HTERT RPE-1 (cell line): ENCODE data around the gene DLG2.

ENCODE experiments used
- in situ Hi-C: fragments of 300-500 bp; cut with MboI; formaldehyde crosslinking; loops from 4 replicates; pipeline ENCODE4 v1.14.3; 2020; ENCODE audit warnings: low sequenced_read_pairs

The DLG2 gene

DNA sequence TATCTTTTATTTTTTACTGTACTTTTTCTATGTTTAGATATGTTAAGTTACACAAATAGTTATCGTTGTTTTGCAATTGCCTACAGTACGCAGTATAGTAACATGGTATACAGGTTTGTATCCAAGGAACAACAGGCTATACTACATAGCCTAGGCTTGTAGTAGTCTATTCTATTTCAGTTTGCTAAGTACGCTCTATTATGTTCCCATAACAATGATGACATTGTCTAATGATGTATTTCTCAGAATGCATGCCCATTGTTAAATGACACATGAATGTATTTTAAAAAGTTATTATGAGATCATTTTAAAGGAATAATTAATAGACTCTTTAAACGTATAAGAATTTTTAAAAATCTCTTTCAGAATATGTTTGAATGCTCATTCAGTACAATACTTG, 1644.3 kb downstream of the DLG2 start:
- in situ Hi-C loops, result no loop called here

DNA sequence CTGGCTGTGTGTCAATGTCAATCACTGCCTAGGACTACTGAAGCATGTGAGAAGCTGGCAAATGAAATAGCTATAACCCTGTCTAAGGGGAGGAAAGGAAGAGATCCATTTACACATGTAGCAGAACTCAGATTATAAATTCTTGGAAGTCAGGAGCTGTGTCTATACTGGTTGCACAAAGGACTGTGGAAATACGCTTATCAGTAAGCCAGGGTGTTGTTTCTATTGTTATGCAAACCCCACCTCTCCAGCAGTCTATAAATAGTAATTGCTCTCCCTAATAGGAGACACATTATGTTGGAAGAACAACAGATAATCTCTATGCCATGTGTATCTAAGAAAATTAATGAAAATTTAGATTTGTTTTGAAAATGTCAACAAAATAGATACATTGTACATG, 1647.6 kb downstream of the DLG2 start:
- in situ Hi-C loops, result no loop called here

DNA sequence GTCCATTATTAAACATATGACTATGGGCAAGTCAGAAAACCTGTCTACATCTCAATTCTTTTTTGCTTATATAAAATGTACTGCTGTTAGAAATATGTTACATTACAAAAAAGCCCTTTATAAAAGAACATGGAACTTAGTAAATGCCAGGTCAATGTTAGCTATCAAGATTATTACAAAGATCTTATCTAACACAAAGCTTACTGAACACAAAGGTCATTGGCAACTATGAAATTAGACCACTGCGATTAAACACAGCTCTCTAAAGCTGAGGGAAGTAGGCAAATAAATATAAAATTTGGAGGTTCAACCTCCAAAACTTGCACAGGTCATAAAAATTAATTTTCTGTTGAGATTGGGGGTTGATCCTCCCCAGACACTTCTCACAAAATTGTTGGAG, 1648.2 kb downstream of the DLG2 start:
- in situ Hi-C loops, result no loop called here

DNA sequence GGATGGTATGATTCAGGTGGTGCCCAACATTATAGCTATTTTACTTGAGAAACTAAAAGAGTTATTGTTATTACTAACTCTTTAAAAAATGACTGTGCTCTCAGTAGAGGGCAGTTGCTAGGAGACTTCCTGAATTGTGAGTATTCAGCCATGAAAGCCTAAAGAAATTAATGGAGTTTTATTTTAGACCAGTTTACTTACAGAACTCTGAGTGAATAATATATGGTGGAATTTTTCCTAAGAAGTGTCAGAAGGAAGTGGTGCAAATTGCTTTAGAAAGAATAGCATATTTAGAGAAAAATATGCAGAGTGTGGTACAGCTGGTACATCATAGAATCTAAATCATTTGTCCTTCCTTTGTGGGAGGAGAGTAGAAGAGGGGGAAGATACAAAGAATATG, 1651.1 kb downstream of the DLG2 start:
- in situ Hi-C loops, result no loop called here

DNA sequence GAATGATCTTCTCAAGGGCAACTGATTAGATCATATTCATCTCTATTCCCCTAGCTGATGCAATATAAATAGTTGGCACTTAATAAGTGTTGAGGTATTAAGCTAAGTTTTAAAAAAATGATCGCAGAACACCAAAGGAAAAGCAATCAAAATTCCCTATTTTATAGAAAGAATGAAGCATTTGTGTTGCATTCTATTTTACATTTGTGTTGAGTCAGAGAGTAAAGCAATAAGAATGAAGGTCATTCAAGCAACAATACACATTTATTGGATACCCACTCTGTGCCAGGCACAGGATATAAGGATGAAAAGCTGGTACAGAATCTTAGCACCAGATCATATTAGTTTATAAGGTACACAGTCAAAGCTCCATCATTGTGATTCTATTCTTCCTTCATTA, 1654.6 kb downstream of the DLG2 start:
- in situ Hi-C loops, result no loop called here

DNA sequence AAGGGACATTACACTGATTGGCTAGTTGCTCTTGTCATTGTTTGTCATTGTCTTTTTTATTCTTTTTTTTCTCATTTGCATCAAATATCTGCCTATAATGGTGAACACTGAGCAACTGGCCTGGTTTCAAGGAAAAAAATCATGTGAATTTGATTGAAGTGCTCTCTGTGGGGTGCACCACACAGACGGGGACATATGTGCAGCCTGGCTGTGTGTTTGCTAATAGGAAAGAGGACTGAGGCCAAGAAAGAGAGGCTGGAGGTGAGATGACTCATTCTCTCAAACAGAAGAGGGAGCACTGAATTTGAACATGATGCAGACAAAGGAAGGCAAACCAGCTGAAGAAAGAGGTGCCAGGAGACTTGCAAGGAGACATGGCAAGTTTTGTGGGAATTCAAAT, 1656.1 kb downstream of the DLG2 start:
- in situ Hi-C loops, result no loop called here

DNA sequence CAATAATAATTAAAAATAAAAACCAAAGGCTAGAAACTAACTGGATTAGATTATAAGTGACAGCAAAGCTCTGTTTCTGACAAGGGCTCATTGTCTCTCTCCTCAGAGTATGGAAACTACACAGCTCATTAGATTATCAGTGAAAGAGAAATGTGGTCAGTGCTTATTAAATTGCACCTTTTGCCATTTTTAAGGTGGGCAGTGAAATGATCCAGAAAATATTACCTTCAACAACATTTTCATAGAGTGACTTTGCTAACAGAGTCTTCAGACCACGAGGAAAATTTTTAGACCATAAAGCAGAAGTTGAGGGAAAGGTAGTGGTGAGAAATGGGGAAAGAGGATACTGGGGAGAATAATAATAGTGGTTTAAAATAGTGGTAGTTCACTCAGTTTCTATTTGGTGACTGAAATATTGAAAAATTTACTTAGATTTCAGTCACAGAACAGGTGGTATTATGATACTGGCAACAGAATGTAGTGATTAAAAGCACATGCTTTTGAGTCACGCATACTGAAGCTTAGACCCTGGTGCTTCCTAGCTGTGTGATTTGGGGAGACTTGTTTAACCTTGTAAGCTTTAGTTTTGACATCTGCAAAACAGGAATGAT, 1657.0 kb downstream of the DLG2 start:
- in situ Hi-C loops, result no loop called here

DNA sequence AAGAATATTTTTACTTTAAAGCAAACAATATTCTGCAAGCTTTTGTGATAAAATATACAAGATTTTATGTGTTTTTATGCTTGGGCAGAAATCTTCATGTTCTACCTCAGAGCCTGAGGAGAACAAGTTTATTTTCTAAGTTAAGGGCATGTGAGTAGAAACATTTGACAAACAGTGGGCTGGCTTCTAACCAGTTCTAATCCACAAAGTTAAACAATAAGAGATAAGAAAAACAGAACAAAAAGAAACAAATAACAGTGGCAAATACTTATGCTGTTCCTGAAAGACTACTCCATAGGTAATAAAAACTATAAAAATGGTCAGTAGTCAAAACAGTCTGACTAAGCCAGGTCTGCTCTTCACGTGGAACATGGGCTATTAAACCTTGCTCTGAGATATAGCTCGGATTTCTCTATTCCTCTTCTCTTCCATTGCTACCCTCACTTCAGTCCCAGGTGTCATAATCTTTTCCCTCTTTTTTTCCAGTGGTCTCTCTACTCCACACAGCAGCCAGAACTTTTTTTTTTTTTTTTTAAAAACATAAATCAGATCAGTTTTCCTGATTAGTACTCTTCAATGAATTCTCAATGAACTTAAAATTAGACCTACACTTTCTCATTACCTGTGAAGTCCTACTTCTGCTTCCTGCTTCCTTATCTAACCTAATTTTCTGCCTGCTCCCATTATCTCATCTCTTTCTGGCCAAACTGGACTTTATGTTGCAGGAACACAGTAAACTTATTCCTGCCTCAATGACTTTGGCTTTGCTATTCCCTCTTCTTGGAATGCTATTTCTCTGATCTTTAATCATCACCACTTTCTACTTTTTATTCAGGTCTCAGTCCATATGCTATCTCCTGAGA, 1669.9 kb downstream of the DLG2 start:
- in situ Hi-C loops, result no loop called here

DNA sequence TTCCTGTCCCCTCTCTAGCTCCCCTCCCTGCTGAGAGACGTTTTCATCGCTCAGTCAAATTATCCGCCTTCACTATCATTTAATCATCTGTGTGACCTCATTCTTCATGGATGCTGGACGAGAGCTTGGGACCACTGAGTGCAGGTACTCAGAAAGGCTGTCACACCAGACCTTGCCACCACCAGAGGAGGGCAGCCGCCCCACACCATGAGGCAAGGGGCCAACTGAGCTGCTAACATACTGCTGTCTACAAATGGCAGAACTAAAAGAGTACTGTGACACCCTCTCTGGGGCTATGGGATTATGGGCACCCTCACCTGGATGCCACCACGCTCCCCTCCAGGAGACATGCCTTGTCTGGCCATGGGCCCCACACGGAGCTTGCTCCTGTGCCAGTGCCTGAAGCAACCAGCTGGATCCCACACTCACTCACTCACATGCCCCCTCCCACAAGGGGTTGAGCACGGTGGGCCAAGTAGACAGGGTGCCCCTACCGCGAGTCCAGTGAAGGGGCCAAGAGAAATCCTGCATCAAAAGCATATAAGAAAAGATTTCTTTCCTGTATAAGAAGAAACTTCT, 1670.9 kb downstream of the DLG2 start:
- in situ Hi-C loops, result no loop called here

DNA sequence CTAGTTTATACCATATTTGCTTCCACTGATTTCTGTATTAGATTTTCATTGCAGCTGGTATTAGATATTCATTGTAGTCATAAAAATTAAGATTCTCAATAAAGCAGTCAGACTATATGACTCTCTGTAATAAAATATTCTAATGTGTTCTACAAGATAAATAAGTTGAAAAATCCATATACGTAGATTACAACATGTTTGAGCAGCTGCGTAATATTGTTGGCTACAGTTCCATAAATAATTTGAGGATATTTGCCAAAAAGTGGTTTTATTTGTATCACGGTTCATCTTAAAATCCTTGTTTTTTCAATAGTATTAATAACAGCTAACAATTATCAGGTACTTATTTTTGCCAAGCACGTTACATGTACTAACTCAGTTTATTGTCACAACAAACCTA, 1672.4 kb downstream of the DLG2 start:
- in situ Hi-C loops, result no loop called here

DNA sequence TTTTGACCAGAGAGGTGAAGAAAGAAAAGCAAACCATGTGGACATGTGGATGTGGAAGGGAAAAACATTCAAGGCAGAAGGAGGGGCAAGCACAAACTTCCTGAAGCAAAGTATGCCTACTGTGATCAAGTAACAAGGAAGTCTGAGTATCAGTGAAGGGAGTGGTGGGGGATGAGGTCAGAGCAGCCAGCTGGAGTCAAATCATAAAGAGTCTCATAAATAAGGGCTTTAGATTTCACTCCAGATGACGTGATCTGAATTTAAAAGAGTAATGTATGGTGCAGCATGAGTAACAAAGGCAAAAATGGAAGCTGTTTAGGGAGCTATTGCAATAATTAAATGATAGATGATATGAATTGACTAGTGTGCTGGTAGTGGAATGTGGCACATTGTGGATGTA, 1675.6 kb downstream of the DLG2 start:
- in situ Hi-C loops, result no loop called here

DNA sequence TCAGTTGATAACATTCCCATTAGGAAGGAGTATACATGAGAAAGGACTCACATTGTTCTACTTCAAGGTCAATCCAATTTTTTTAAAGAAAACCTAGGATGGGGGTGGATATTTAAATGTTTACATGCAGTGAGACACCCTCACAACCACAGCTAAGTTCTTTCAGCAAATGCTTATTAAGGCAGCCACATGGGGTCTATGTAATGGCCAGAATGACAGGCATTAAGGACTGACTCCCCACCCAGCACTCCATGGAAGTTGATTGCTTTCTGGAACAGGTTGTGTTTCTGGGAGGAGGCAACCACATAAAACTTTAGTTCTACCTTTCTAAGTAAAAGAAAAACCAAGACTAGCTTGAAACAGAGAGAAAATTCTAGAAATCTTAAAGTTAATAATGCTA, 1678.9 kb downstream of the DLG2 start:
- in situ Hi-C loops, result no loop called here

DNA sequence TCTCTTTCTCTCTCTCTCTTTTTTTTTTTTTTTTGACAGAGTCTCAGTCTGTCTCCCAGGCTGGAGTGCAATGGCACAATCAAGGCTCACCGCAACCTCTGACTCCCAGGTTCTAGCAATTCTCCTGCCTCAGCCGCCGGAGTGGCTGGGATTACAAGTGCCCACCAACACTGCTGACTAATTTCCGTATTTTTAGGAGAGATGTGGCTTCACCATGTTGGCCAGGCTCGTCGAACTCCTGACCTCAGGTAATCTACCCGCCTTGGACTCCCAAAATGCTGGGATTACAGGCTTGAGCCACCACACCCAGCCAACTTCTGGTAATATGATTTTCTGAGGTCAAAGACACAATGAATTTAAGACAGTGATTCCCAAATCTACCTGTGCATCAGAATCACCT, 1681.2 kb downstream of the DLG2 start:
- in situ Hi-C loops, result no loop called here

DNA sequence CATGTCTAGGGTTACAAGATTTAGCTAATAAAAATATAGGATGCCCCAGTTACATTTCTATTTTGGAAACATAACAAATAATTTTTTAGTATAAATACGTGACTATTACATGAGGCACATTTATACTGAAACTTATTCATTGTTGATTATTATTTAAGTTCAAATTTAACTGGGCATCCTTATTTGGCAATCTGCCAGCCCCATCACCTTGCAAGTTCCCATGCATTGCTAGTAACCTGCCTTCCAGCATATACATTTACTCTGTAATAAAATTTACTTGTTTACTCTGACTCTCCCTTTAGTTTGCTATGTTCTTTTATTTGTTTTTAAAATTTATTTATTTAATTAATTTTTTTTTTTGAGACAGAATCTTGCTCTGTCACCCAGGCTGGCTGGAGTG, 1686.1 kb downstream of the DLG2 start:
- in situ Hi-C loops, result no loop called here

DNA sequence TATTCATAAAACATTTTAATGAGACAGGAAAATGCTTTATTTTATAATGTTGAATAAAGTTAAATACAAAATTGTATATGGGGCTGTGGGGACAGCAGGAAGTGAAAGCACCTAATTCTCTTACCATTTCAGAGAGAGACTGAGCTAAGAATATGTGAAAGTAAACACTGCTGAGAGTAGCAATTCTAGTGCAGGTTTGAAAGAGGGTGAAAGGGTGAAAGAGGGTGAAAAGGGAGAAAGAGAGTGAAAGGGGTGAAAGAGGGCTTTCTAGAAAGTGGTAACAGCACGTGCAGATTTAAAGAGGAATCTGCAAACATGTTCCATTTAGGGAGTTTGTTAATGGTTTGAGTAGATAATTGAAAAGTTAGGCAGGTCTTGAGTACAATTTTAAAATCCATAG, 1689.0 kb downstream of the DLG2 start:
- in situ Hi-C loops, result no loop called here

DNA sequence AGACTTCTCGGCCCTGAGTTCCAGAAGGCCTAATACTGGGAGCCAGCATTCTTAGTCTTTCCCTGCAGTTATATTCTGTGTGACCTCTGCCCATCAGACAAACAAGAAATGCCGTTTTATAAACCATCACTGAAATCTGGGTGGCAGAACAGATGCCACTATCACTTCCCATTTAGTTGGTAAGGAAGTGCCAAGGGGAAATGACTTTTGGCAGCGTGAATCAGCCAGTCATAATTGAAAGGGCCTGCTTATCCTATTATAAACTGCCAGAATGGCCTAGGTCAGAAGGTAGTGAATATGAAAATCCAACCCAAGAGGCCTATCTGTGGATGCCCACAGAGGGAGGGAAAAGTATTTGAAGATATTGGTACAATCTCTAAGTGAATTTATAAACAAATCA, 1694.1 kb downstream of the DLG2 start:
- in situ Hi-C loops, result no loop called here

DNA sequence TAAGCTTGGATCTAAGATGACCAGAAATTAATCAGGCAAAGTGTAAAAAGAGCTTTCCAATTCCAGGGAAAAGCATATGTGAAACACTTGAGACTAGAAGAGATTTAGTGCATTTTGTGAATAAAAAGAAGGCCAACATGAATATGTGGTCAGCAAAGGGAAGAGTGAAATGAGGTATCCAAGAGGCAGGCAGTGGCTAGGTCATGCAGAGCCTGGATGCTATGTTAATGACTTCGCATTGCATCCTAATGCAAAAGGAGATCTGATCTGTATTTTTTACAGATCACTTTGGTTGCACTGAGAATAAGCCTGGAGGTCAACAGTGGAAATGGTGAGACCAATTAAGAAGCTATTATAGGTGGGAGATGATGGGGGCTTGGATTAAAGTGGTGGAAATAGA, 1699.7 kb downstream of the DLG2 start:
- in situ Hi-C loops, result no loop called here

DNA sequence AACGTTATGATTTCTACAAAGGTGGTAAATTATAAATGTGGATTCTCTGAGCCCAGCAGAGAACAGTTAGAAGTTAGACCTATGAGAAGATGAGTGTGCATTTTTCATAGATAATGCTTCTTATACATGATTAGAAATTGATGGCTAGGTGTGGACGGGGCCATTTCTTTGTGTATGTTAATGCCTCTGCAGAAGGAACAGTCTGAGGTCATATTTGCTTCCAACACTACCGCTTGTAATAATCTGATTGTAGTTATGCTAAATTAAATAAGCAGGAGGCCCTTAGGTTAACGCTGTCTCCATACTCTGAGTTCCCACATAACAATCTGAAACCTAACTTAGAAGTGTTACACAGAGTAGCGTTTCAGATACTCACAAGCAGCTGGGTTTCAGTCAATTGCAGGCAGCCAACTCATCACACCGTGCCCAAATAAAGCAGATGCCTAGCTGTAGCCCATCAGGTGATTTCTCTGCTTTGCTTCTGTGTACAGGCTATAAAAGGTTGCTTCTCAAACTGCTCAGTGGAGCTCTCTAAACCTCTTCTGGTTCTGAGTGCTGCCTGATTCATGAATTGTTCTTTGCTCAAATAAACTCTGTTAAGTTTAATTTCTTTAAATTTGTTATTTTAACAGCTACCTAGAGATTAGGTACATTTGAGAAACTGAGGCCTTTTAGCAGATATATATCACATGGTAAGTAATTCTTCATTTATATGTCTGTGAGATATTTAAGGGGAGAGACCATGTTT, 1702.2 kb downstream of the DLG2 start:
- in situ Hi-C loops, result no loop called here

DNA sequence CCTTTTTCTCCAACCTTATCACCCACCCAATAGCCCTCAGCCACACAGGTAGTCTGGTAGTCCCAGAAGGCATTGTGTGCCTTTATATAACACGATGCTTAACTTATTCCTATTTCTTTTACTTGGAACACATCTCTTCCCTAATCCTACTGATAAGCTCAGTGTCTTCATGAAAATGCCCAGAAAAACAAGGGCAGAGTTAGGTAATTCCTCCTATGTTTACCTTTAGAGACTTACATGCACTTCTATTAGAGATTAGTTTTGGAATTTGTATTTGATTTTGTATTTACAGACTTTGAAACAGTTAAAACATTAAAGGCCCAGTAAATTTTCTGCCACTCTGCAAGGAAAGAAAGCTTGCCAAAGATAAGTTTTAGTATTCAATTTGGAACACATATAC, 1703.2 kb downstream of the DLG2 start:
- in situ Hi-C loops, result no loop called here

DNA sequence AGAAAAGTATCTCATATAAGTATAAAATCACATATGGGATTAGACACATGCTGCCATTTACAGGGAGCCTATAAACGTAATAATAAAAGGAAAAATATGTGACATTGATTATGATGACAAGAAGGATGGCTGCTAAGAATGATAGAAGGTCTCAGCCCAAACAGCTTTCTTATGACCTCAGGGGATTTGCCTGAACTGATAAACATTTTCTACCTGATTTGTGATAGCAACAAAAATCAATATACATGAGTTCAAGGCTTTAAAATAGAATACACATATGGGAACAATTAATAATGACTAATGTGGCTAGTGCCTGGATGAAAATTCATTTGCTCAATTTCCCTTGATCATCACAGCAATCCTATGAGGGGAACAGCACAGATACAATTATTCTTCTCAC, 1704.2 kb downstream of the DLG2 start:
- in situ Hi-C loops, result no loop called here

DNA sequence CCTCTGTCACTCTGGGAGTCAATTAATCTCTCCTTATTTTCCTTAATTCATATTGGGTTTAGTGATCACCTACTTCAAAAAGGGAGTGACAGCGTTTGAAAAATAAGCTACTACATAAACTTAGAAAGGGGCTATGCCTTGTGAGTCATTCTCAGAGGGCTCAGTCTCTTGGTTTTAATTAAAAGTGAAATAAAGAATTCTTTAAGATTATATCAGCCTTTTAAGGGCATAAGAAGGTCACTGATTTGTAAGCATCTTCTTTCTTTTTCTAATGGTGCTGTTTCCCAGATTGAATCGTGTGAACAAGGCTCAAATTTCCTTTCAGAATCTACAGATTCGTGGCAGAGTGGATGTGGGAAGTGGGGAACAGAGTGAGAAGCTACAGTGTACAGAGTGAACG, 1704.8 kb downstream of the DLG2 start:
- in situ Hi-C loops, result no loop called here
